COR-L47 (cell line): ENCODE results near the gene MUC21.
"Not testable (repeated sequence)": the region's sequence is repeated elsewhere in the genome, so short reads cannot be mapped to it uniquely, and the experiment has no call there.

Experiments
- DNase-seq: peaks from one replicate; lab custom pipeline; 2025; lab: John Stamatoyannopoulos, UW

The MUC21 gene

DNA sequence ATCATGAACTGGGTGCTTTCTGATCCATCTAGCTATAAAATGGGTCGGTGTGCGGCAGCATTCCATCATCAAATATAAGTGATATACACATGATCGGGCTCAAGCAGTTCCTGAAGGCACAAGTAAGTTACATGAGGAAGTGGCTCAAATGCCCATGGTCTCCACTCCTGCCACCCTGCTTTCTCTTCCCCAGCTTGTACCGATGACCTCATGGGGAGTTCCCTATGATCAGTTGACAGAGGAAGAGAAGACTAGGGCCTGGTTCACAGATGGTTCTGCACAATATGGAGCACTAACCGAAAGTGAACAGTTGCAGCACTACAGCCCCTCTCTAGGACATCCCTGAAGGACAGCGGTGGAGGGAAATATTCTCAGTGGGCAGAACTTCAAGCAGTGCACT is 14.3 kb upstream of the MUC21 start:
- not testable (repeated sequence) for DNase-seq

DNA sequence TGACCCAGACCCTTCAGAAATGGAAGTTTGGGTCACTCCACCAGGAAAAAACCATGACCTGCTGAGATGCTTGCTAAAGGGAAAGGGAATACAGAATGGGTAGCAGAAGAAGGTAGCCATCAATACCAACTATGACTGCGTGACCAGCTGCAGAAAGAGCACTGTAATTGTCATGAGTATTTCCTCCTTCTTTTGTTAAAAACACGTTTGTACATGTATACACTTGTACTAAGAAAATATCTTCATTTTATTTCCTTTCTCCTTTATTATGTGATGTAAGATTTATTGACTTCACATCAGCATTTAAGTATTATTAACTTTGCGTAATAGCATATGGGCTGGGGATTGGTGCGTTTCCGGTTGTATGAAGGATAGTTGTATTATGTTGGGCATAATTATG is 12.6 kb upstream of the MUC21 start:
- DNase-seq: no peak

GRCh38 chr6:30972816-30973215 is 10.7 kb upstream of the MUC21 start:
- no peak for DNase-seq

- DNase-seq: no peak
Observed at GRCh38 chr6:30974490-30975252, 8.8 kb upstream of the MUC21 start.

DNA sequence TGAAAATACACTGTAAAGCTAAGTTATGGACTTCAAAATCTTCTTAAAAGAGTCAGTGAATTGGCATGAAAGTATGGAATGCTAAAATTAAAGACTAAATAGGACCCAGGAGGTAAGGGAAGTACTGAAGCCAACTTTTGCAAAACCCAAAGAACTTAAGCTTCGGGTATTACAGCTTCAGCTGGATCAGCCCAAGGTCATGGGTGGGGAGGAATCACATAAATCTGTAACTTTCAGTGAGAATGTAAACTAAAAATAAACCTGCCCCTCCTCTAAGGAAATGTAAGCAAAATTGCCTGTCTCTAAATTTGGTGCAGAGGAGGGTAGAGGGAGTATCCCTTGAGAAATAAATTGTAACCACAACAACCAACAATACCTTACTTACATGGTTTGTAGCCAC is 4.4 kb upstream of the MUC21 start:
- DNase-seq: no peak

DNA sequence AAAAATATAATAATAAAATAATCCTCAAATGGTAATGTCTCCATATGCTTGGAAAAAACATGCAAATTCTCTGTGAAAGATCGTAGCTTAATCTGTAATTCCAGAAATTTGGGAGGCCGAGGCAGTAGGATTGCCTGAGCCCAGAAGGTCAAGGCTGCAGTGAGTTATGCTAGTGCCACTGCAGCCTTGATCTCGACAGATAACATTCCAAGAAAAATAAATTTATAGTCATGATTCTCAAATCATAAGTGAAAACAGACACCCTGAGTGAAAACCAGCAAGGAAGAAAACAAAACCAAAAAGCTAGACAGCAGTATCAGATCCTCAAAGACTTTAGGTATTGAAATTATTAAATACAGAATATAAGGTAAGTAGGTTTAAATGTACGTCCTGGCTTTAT is 3.8 kb upstream of the MUC21 start:
- no peak for DNase-seq

GRCh38 chr6:30981942-30982772 is 1.4 kb upstream of the MUC21 start:
- no peak for DNase-seq

- DNase-seq: no peak
Observed at GRCh38 chr6:30985490-30985889, 2.0 kb downstream of the MUC21 start.

DNA sequence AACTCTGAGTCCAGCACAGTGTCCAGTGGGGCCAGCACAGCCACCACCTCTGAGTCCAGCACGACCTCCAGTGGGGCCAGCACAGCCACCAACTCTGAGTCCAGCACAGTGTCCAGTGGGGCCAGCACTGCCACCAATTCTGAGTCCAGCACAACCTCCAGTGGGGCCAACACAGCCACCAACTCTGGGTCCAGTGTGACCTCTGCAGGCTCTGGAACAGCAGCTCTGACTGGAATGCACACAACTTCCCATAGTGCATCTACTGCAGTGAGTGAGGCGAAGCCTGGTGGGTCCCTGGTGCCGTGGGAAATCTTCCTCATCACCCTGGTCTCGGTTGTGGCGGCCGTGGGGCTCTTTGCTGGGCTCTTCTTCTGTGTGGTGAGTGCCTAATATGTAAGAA is 3.8 kb downstream of the MUC21 start:
- no peak for DNase-seq

GRCh38 chr6:30988209-30988825 is 4.8 kb downstream of the MUC21 start:
- DNase-seq: no peak

DNA sequence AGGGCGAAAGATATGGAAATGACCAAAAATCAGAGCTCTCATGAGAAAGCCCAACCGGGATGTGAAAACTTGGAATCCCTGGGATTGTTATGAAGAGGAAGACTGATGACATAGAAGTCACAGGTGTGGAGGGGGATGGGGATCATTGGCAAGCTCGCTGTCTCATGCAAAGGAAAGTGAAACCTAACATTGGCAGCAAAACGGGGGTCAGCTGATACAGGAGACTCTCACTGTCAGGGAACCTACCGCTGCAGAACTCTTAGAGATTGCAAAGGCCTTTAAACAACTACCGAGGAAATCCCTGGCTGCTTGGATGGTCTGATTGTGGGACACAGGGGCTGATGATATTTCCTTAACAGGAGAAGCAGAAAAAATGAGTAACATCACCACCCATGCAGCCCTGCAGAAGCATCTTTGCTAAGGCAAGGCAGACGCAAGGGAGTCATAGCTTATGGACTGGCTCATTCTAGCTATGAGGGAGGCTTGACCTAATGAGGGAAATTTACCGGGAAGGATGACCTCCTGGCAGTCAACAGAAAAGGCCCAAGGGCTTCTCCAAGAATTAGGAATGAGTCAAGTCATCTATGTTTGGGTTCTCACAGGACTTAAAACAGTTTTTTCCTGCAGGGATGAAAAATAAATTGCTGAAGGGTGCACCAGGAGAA is 7.0 kb downstream of the MUC21 start:
- no peak for DNase-seq

- DNase-seq: no peak
Observed at GRCh38 chr6:30991891-30992290, 8.4 kb downstream of the MUC21 start.

DNA sequence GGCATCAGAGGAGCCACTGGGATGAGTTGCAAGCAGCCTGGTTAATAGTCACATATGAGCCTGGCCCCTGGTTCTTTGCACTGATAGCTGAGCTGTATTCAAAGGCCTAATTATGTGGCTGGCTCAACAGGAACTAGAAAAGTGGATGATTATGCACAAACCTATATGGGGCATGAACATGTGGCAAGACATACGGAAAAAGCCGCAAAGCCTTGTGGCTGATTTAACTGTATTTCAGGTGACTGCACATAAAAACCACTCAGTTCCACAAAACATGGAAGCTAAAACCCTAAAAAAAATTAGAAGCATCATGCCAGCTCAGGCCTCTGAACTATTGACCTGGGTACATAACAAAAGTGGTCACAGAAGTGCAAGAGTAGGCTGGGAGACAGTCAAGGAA is 13.8 kb downstream of the MUC21 start:
- DNase-seq: no peak

- no peak for DNase-seq
Observed at GRCh38 chr6:30998785-30999184, 15.3 kb downstream of the MUC21 start.

DNA sequence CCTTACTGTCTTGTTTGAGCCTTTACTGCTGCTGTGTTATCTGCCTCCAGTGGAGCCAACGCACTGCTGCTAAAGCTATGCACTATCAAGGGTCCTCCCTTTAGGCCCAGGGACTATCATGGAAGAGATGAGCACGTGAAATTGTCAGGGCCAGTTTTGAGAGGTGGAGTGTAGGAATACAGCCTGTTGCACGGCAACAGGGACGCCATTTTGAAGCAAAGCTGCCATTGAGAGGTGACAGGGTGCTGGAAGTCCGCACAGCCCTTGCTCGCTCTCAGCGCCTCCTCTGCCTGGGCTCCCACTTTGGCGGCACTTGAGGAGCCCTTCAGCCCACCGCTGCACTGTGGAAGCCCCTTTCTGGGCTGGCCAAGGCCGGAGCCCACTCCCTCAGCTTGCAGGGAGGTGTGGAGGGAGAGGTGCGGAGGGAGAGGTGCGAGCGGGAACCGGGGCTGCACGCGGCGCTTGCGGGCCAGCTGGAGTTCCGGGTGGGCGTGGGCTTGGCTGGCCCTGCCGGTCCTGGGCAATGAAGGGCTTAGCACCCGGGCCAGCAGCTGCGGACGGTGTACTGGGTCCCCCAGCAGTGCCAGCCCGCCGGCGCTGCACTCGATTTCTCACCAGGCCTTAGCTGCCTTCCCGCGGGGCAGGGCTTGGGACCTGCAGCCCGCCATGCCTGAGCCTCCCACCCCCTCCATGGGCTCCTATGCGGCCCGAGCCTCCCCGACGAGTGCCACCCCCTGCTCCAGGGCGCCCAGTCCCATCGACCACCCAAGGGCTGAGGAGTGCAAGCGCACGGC is 16.7 kb downstream of the MUC21 start:
- DNase-seq: not testable (repeated sequence)

GRCh38 chr6:31001281-31001888 is 17.9 kb downstream of the MUC21 start:
- no peak for DNase-seq

DNA sequence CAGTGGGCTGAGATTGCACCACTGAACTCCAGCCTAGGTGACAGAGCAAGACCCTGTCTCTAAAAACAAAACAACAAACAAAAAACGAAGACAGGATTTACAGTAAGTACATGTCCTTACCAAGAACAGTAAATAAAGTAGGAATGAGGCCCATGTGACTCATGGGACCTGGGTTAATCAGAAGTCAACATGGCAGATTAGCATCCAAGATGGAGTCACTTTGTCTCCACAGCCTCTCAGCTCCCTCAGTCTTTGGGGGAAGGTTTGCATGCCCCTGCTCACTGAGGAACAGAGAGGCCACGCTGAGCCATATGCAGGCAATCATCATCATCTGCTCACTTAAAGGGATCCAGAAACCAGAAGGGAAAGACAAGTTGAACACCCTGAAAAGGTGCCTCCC is 19.0 kb downstream of the MUC21 start:
- DNase-seq: no peak

DNA sequence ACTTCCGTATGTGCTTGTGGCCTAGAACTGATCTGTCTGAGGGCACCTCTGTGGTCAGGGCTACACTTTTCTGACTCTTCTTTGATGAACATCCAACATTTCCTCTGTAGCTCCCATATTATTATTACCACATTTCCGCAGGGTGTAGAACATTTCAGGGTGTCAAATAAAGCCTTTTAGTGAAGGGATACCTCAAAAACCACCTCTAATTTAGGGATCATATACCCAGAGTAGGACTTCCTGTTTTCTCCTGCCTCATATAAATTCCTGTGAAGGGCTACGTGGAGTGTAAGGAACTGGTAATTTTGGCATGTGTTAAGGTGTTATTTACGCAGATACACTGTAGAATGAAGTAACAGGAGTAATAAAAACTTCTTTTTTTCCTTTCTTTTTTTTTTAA is 21.3 kb downstream of the MUC21 start:
- no peak for DNase-seq

- DNase-seq: no peak
Observed at GRCh38 chr6:31005249-31006020, 21.9 kb downstream of the MUC21 start.

GRCh38 chr6:31007694-31008093 is 24.2 kb downstream of the MUC21 start:
- DNase-seq: no peak
